OCI-LY1 (cell line): ENCODE results near the gene CACNA2D3.

Experiments
- H2AFZ ChIP-seq: fragments of 200-600 bp; sonication (generic), shearing (Covaris generic); 2 replicates; pipeline ENCODE4 v1.6.0; 2014; ENCODE audit warnings: antibody characterized with exemption, mild to moderate bottlenecking, low read length
- H3F3A ChIP-seq: fragments of 200-600 bp; sonication (generic), shearing (Covaris generic); 2 replicates; pipeline ENCODE4 v1.6.0; 2014; ENCODE audit warnings: mild to moderate bottlenecking, antibody characterized with exemption, low read length, moderate library complexity; ENCODE audit not compliant: insufficient read depth
- H3K27ac ChIP-seq: fragments of 200-600 bp; sonication (generic); 2 replicates; pipeline ENCODE4 v1.5.1; 2014; ENCODE audit warnings: low read length, mixed run types, mild to moderate bottlenecking, low read depth; ENCODE audit not compliant: poor library complexity, severe bottlenecking
- H3K27me3 ChIP-seq: fragments of 200-600 bp; sonication (generic); 2 replicates; pipeline ENCODE4 v1.6.0; 2014; ENCODE audit warnings: antibody characterized with exemption, mild to moderate bottlenecking, low read length, moderate library complexity; ENCODE audit not compliant: insufficient read depth
- H3K36me3 ChIP-seq: fragments of 200-600 bp; sonication (generic); 2 replicates; pipeline ENCODE4 v1.6.1; 2014; ENCODE audit warnings: mild to moderate bottlenecking, antibody characterized with exemption, low read length, moderate library complexity, mixed read lengths; ENCODE audit not compliant: insufficient read depth
- H3K4me1 ChIP-seq: fragments of 200-600 bp; sonication (generic); 2 replicates; pipeline ENCODE4 v1.5.1; 2014; ENCODE audit warnings: mild to moderate bottlenecking, low read length, moderate library complexity; ENCODE audit not compliant: insufficient read depth, severe bottlenecking
- H3K4me2 ChIP-seq: fragments of 200-600 bp; sonication (generic), shearing (Covaris generic); 2 replicates; pipeline ENCODE4 v1.6.1; 2014; ENCODE audit warnings: low read length
- H3K4me3 ChIP-seq: fragments of 200-600 bp; sonication (generic); 2 replicates; pipeline ENCODE4 v1.5.1; 2014; ENCODE audit warnings: low read length, low read depth, mild to moderate bottlenecking, mixed read lengths; ENCODE audit not compliant: poor library complexity, severe bottlenecking
- H3K79me2 ChIP-seq: fragments of 200-600 bp; shearing (Covaris generic); 2 replicates; pipeline ENCODE4 v1.6.1; 2016; ENCODE audit warnings: mixed run types, low read length, mixed read lengths; ENCODE audit not compliant: insufficient read depth
- H3K9ac ChIP-seq: fragments of 200-600 bp; sonication (generic), shearing (Covaris generic); 2 replicates; pipeline ENCODE4 v1.6.1; 2014; ENCODE audit warnings: mild to moderate bottlenecking, low read length, mixed read lengths
- H3K9me2 ChIP-seq: fragments of 200-600 bp; sonication (generic), shearing (Covaris generic); 2 replicates; pipeline ENCODE4 v1.6.1; 2014; ENCODE audit warnings: low read depth, mild to moderate bottlenecking, low read length, mixed read lengths
- H3K9me3 ChIP-seq: fragments of 200-600 bp; shearing (Covaris generic); 2 replicates; pipeline ENCODE4 v1.6.1; 2014; ENCODE audit warnings: low read length, mixed read lengths
- H4K20me1 ChIP-seq: fragments of 200-600 bp; sonication (generic), shearing (Covaris generic); 2 replicates; pipeline ENCODE4 v1.6.0; 2016; ENCODE audit warnings: mild to moderate bottlenecking, low read length; ENCODE audit not compliant: insufficient read depth
- EZH2 ChIP-seq: fragments of 200-600 bp; sonication (generic), shearing (Covaris generic); IDR thresholded peaks from 2 replicates; pipeline ENCODE4 v1.8.0; 2017; ENCODE audit warnings: borderline replicate concordance, mixed run types, mild to moderate bottlenecking, antibody characterized with exemption, low read length, moderate library complexity, mixed read lengths
- TF ChIP-seq, protein P1 (sequence below): fragments of 200-600 bp; sonication (generic), shearing (Covaris generic); IDR thresholded peaks from 2 replicates; pipeline ENCODE4 v1.5.1; 2017; ENCODE audit warnings: mild to moderate bottlenecking, antibody characterized with exemption, low read length, moderate library complexity, mixed read lengths

The CACNA2D3 gene

GRCh38 chr3:54225841-54226528, 103.6 kb downstream of the CACNA2D3 start:
- H3K9me2 ChIP-seq, result no peaks in the 10 kb centered on the region
- TF ChIP-seq EZH2, result no peak
- TF ChIP-seq, protein P1, sequence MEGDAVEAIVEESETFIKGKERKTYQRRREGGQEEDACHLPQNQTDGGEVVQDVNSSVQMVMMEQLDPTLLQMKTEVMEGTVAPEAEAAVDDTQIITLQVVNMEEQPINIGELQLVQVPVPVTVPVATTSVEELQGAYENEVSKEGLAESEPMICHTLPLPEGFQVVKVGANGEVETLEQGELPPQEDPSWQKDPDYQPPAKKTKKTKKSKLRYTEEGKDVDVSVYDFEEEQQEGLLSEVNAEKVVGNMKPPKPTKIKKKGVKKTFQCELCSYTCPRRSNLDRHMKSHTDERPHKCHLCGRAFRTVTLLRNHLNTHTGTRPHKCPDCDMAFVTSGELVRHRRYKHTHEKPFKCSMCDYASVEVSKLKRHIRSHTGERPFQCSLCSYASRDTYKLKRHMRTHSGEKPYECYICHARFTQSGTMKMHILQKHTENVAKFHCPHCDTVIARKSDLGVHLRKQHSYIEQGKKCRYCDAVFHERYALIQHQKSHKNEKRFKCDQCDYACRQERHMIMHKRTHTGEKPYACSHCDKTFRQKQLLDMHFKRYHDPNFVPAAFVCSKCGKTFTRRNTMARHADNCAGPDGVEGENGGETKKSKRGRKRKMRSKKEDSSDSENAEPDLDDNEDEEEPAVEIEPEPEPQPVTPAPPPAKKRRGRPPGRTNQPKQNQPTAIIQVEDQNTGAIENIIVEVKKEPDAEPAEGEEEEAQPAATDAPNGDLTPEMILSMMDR, result no peak

GRCh38 chr3:54228806-54229205, 106.5 kb downstream of the CACNA2D3 start:
- H3K27ac ChIP-seq, result no peak overlapping the region

More at GRCh38 chr3:54225841-54226528, 103.6 kb downstream of the CACNA2D3 start:
- Histone ChIP-seq H3F3A (no peaks in the 10 kb centered on the region), H3K36me3 (no peaks in the 10 kb centered on the region), H2AFZ (no peak overlapping the region), H3K4me3 (no peak overlapping the region), H4K20me1 (no peaks in the 10 kb centered on the region), H3K27ac (no peak overlapping the region), H3K27me3 (no peaks in the 10 kb centered on the region), H3K4me1 (no peaks in the 10 kb centered on the region), H3K79me2 (no peaks in the 10 kb centered on the region), H3K9me3 (no peaks in the 10 kb centered on the region), H3K4me2 (no peak overlapping the region), H3K9ac (no peak overlapping the region)

GRCh38 chr3:54232618-54233017, 110.3 kb downstream of the CACNA2D3 start:
- Histone ChIP-seq H3K79me2 (no peaks in the 10 kb centered on the region), H3F3A (no peaks in the 10 kb centered on the region), H3K27ac (no peak overlapping the region), H3K36me3 (no peaks in the 10 kb centered on the region), H3K27me3 (no peaks in the 10 kb centered on the region), H3K4me2 (no peak overlapping the region), H2AFZ (no peak overlapping the region), H3K9me3 (no peaks in the 10 kb centered on the region), H3K9me2 (no peaks in the 10 kb centered on the region), H3K4me3 (no peak overlapping the region), H3K4me1 (no peaks in the 10 kb centered on the region), H4K20me1 (no peaks in the 10 kb centered on the region), H3K9ac (no peak overlapping the region)
- TF ChIP-seq, protein P1, result no peak
- no peak for TF ChIP-seq EZH2

More at GRCh38 chr3:54228806-54229205, 106.5 kb downstream of the CACNA2D3 start:
- H3K4me1 ChIP-seq, result no peaks in the 10 kb centered on the region
- H2AFZ ChIP-seq, result no peak overlapping the region
- H3F3A ChIP-seq, result no peaks in the 10 kb centered on the region
- H3K4me2 ChIP-seq, result no peak overlapping the region
- no peaks in the 10 kb centered on the region for H3K79me2 ChIP-seq
- no peaks in the 10 kb centered on the region for H3K27me3 ChIP-seq
- H3K9me2 ChIP-seq, result no peaks in the 10 kb centered on the region
- H3K4me3 ChIP-seq, result no peak overlapping the region
- H3K9me3 ChIP-seq, result no peaks in the 10 kb centered on the region
- TF ChIP-seq, protein P1, result no peak
- no peak for TF ChIP-seq EZH2
- H3K9ac ChIP-seq, result no peak overlapping the region
- no peaks in the 10 kb centered on the region for H3K36me3 ChIP-seq
- H4K20me1 ChIP-seq, result no peaks in the 10 kb centered on the region
